Coronary artery (tissue), 2 donors: ENCODE measurements around the gene CATSPERB.

Source experiments
- DNase-seq: peaks from one replicate; pipeline ENCODE4 v3.0.0-alpha.2; 2017; ENCODE audit warnings: low spot score
- H3K27ac ChIP-seq, 2 donors: fragments of 200-600 bp; sonication (generic); one replicate each; pipeline ENCODE4 v1.5.1; 2016 to 2019
- H3K4me3 ChIP-seq: fragments of 200-600 bp; sonication (generic); 2 replicates; pipeline ENCODE4 v1.5.1; 2016; ENCODE audit warnings: mild to moderate bottlenecking, moderate library complexity
- TF ChIP-seq, protein P1 (sequence below): fragments of 200-600 bp; sonication (generic); IDR thresholded peaks from one replicate; pipeline ENCODE4 v1.5.1; 2019; ENCODE audit warnings: antibody characterized with exemption

CATSPERB gene

DNA sequence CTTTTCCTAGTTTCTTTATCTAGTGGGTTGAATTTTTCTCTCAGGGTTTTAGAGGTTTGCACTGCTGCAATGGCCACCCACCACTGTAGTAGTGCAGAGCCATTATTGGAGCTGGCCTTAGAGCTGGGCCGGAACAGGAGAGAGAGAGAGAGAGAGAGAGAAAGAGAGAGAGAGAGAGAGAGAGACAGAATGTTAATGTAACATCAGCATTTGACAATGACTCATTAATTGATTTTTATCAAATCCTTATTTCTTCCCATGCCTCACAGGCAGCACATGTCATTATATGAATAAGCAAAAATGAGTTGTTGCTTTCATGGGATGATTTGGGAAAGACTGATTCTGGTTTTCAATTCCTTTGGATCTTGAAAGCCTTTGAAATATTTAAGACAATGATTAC is 145.5 kb downstream of the CATSPERB start:
- H3K4me3 ChIP-seq, result no peak overlapping the region
- no peak for DNase-seq
- TF ChIP-seq, protein P1, sequence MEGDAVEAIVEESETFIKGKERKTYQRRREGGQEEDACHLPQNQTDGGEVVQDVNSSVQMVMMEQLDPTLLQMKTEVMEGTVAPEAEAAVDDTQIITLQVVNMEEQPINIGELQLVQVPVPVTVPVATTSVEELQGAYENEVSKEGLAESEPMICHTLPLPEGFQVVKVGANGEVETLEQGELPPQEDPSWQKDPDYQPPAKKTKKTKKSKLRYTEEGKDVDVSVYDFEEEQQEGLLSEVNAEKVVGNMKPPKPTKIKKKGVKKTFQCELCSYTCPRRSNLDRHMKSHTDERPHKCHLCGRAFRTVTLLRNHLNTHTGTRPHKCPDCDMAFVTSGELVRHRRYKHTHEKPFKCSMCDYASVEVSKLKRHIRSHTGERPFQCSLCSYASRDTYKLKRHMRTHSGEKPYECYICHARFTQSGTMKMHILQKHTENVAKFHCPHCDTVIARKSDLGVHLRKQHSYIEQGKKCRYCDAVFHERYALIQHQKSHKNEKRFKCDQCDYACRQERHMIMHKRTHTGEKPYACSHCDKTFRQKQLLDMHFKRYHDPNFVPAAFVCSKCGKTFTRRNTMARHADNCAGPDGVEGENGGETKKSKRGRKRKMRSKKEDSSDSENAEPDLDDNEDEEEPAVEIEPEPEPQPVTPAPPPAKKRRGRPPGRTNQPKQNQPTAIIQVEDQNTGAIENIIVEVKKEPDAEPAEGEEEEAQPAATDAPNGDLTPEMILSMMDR, result no peak
- H3K27ac ChIP-seq, result no peak overlapping the region

DNA sequence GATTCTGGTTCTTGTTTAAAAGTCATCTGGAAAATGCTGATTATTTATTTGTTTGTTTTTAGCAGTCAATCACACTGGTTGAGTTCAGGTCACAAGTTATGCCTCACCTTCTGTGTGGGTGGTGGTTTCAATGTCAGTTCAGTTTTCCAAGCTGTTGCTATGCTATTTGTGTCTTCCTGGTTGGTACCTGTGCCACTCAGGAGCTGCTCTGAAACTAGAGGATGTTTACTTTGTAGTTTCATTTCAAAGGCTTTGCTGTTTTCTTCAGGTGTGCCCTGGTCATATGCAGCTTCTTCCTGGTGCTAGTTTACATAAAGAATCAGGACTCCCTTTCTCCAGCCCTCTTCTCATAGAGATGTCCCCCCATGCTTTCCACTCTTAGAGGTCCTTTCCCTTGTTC is 146.0 kb downstream of the CATSPERB start:
- Histone ChIP-seq H3K27ac (no peak overlapping the region), H3K4me3 (no peak overlapping the region)
- no peak for DNase-seq
- TF ChIP-seq, protein P1, result no peak

DNA sequence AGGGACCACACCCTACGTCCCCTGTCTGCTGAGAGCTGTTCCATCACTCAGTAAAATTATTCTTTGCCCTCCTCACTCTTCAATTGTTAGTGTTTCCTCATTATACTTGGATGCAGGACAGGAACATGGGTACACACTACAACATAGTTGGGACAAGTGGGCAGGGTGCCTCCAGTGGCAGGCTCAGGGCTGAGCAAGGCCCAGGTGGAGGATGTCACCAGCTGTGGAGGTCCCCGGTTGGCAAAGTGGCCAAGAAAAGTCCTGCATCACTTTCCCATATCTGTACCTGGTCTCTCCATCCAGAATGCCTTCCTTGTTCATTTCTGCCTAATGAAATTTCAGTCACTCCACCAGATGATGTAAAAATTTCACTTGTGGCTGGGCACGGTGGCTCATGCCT is 149.1 kb downstream of the CATSPERB start:
- no peak for DNase-seq
- TF ChIP-seq, protein P1, result no peak
- H3K4me3 ChIP-seq, result no peak overlapping the region

DNA sequence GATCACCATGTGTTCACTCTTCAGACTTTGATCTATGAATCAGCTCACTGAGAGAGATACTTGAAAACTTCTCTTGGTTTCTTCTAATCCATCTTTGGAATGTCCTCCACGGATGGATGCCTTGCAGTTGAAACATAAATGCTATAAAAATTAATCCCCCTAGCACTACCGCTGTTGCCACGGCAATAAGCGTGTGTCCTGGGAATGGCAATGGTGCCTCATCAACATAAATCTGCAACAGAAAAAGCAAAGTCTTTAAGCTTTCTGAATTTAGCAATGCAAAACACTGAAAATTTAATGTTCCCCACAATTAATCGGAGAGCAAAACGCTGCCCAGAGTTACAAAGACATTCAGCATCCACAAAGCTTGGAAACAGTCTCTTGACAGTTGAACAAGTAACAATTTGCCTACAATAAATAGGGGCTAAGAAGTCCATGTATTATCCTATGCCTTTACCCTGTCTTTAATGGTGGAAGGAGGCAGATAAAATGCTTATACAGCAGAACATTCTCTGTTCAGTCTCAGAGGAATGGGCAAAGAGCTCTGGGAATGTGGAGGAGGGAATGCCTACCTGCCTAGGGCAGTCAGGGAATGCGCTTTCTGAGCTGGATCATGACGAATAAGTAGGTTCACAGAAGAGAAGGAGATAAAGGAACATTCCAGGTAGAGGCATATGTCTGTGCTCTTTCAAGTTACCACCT is 150.9 kb downstream of the CATSPERB start:
- Histone ChIP-seq H3K4me3 (no peak overlapping the region), H3K27ac (no peak overlapping the region)
- TF ChIP-seq, protein P1, result no peak
- no peak for DNase-seq

More for the DNA sequence above, 149.1 kb downstream of the CATSPERB start:
- no peak overlapping the region for H3K27ac ChIP-seq

DNA sequence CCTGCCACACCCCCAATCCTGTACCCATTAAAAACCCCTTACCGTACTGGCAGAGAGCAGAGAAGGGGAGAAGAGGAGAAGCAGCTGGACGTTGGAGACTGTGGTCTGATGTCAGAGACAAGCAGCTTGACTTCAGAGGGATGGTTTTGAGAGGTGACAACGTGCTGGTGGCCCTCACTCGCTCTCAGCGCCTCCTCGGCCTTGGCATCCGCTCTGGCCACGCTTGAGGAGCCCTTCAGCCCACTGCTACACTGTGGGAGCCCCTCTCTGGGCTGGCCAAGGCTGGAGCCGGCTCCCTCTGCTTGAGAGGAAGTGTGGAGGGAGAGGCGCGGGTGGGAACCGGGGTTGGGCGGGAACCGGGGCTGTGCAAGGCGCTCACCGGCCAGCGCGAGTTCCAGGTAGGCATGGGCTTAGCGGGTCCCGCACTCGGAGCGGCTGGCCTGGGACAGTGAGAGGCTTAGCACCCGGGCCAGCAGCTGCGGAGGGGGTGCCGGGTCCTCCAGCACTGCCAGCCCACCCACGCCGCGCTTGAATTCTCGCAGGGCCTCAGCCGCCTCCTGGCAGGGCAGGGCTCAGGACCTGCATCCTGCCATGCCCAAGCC is 154.2 kb downstream of the CATSPERB start:
- TF ChIP-seq, protein P1, result no peak

DNA sequence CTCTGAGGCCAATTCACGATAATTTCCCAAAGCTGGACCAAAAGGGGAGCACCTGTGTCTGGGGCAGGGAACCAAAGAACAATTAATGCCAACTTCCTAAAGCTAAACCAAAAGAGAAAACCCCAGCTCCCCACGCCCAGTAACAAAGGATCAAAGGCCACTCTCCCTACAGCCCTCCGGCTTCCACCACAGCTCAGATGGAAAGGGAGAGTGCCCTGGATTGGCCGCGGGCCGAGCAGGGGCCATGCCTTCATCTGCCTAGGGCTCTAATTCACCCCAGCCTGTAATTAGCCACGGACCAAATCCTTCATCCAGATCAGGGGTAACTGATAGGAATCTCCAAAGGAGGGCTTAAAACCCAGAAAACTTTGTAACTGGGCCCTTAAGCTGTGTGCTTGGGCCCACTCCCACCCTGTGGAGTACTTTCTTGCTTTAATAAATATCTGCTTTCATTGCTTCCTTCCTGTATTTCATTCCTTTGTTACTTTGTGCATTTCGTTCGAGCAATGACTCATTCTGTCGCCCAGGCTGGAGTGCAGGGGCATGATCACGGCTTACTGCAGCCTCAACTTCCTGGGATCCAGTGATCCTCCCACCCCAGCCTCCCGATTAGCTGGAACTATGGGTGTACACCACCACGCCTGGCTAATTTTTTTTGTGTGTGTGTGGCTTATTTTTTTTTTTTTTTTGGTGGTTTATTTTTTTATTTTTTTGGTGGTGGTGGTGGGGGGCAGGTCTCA is 156.2 kb downstream of the CATSPERB start:
- TF ChIP-seq, protein P1, result no peak
- Histone ChIP-seq H3K4me3 (no peak overlapping the region), H3K27ac (no peak overlapping the region)
- DNase-seq, result no peak

More for the DNA sequence above, 154.2 kb downstream of the CATSPERB start:
- H3K27ac ChIP-seq, result no peak overlapping the region
- no peak overlapping the region for H3K4me3 ChIP-seq
- no peak for DNase-seq
